NB4 (cell line): ENCODE measurements around the gene ATP2B1.

ENCODE experiments used
- CTCF ChIP-seq: IDR thresholded peaks from one replicate; pipeline ENCODE4 v1.5.1; 2012; ENCODE audit warnings: low read depth, low read length
- MAX ChIP-seq: IDR thresholded peaks from 2 replicates; pipeline ENCODE4 v1.6.1; 2011; ENCODE audit warnings: low read depth, low read length
- MYC ChIP-seq: IDR thresholded peaks from 2 replicates; pipeline ENCODE4 v1.6.1; 2011; ENCODE audit warnings: low read depth, low read length
- POLR2A ChIP-seq: IDR thresholded peaks from 2 replicates; pipeline ENCODE4 v1.6.1; 2011; ENCODE audit warnings: mild to moderate bottlenecking; ENCODE audit not compliant: insufficient read length; ENCODE audit errors: extremely low read depth

DNA sequence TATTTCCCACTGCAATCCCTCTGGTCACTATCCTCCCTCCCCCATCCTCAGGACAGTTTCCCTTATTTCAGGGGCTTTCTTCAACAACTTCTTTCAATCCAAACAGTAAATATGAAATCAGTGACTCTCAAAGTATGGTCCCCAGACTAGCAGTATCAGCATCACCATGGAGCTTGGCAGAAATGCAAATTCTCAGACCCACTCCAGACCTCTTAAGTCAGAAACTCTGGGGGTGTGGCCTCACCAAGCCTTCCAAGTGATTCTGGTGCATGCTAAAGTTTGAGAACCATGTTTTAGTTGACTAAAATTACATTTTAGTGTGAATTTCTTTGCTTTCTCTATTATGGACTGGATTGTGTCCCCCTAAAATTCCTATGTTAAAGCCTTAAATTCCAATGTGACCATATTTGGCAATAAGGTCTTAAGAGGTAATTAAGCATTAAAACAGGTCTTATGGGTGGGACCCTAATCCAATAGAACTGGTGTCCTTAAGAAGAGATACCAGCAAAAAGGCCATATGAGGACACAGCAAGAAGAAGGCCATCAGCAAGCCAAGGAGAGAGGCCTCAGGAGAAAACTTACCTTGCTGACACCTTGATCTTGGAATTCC, 23.2 kb downstream of the ATP2B1 start:
- TF ChIP-seq CTCF (no peak), POLR2A (no peak), MAX (no peak), MYC (no peak)
